ENCODE results near the gene LRPAP1. TPM values are rescaled to one million over a fixed set of nuclear protein-coding genes. Genes with fewer than 3 reads are reported as not detected.

The LRPAP1 gene
- total and polyA plus RNA-seq, 12 donors, result 49.9 to 418 (median 345) TPM

DNA sequence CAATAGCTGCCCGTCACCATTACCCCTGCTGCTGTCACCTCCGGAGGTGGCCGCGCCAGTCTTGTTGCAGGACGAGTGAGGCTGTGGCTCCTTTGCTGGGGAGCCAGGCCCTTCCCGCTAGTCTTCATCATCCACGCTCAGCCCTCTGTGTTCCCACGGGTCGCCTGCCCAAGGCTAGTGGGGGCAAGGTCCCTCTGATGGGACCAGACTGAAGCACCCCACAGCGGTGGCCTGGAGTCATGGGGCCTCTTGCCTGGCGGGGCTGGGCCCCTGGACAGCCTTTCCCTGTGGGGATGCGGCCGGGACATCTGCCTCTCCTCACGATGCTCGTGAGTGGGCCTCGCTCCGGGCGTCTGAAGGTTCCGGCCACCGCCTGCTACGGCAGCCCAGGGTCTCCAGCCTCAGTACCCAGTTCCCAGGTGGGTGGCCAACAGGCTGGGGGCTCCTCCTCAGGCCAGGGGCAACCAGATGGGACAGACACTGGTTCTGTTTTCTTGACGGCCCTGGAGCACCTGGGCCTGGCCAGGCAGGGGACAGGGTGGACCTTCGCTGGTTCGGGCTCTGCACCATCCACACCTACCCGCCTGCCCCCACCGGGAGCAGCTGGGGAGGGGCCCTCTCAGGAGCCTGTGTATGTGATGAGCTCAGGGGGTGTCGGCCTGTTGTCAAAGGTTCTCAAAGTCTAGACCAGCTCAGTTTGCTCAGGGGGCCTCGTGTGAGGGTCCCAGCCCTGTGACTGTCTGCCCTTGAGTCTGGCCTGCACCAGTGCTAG lies 36.8 kb downstream of the LRPAP1 start:
- Histone ChIP-seq H3K27me3 (peaks cover 0 to 46% (median 24%) of the 10 kb centered on the region in 7 donors), H3K9me3 (no peaks in the 10 kb centered on the region), H3K4me1 (peaks cover 0 to 60% (median 12%) of the 10 kb centered on the region in 9 donors), H3K36me3 (peaks cover 0 to 39% (median 0%) of the 10 kb centered on the region in 9 donors), H3K4me3 (no peak overlapping the region), H3K27ac (peak overlapping the region in 2 of 10 donors; percentile 7 to 36)
- intact Hi-C loops (cut with DNase I), result no loop called here
- TF ChIP-seq, protein P1, sequence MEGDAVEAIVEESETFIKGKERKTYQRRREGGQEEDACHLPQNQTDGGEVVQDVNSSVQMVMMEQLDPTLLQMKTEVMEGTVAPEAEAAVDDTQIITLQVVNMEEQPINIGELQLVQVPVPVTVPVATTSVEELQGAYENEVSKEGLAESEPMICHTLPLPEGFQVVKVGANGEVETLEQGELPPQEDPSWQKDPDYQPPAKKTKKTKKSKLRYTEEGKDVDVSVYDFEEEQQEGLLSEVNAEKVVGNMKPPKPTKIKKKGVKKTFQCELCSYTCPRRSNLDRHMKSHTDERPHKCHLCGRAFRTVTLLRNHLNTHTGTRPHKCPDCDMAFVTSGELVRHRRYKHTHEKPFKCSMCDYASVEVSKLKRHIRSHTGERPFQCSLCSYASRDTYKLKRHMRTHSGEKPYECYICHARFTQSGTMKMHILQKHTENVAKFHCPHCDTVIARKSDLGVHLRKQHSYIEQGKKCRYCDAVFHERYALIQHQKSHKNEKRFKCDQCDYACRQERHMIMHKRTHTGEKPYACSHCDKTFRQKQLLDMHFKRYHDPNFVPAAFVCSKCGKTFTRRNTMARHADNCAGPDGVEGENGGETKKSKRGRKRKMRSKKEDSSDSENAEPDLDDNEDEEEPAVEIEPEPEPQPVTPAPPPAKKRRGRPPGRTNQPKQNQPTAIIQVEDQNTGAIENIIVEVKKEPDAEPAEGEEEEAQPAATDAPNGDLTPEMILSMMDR (IDR thresholded peaks at IDR 0.05), result no peak
- 81 to 86% methylated on average over 28 of the region's 28 CpGs for WGBS, 2 donors
- no peak for DNase-seq
- ATAC-seq, result no peak

DNA sequence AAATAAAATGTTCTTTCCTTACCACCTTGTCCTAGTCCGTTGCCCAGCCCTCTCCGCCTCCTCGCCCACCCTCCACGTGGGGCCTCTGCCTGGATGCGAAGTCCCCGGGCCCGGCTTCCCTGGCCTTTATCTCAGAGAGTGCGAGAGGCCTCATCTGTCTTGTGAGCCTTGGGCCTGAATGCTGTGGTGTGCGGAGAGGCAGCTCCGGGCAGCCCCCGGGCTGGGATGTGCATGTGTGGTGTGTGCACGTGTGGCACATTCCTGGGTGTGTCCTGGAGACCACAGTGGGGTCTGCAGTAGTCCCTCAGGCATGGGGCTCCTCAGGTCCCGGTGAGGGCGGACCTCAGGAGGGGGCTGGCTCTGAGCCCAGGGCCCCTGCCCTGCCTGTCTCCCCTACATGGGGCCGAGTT lies 37.8 kb downstream of the LRPAP1 start:
- intact Hi-C loops (cut with DNase I), result no loop called here
- Histone ChIP-seq H3K27ac (peak overlapping the region in 5 of 10 donors; percentile 2 to 60 (median 23)), H3K36me3 (peaks cover 0 to 37% (median 0%) of the 10 kb centered on the region in 9 donors), H3K27me3 (peaks cover 0 to 46% (median 24%) of the 10 kb centered on the region in 7 donors), H3K4me1 (peaks cover 0 to 58% (median 12%) of the 10 kb centered on the region in 9 donors), H3K9me3 (no peaks in the 10 kb centered on the region), H3K4me3 (no peak overlapping the region)
- 31 to 36% methylated on average over 15 of the region's 15 CpGs for WGBS, 2 donors
- TF ChIP-seq, protein P1 (IDR thresholded peaks at IDR 0.05), result no peak
- DNase-seq, result no peak
- ATAC-seq, result peak in 3 of 8 donors; percentile 1 to 3 (median 3)

GRCh38 chr4:3493720-3494461 lies 38.3 kb downstream of the LRPAP1 start:
- WGBS, 2 donors, result 64 to 69% methylated on average over 18 to 20 of the region's 20 CpGs
- peaks cover 0 to 52% (median 24%) of the 10 kb centered on the region in 7 donors for H3K27me3 ChIP-seq
- intact Hi-C loops (cut with DNase I), result no loop called here

More at GRCh38 chr4:3493720-3494461, 38.3 kb downstream of the LRPAP1 start:
- Histone ChIP-seq H3K27ac (peak overlapping the region in 5 of 10 donors; percentile 2 to 60 (median 23)), H3K4me3 (no peak overlapping the region), H3K9me3 (no peaks in the 10 kb centered on the region), H3K4me1 (peaks cover 0 to 56% (median 12%) of the 10 kb centered on the region in 9 donors), H3K36me3 (peaks cover 0 to 38% (median 0%) of the 10 kb centered on the region in 9 donors)
- TF ChIP-seq, protein P1 (IDR thresholded peaks at IDR 0.05), result no peak
- ATAC-seq (peak in 5 of 8 donors; percentile 7 to 16 (median 14)), DNase-seq (no peak)

All from heart right ventricle (tissue), 16 donors.